Activated CD4-positive, CD25-positive, alpha-beta regulatory T cell treated with anti-CD3 and anti-CD28 coated beads, Interleukin-2, amount 50 U/mL, for 24 hours (primary cell): ENCODE results near the gene LMX1A.

Experiments
- ATAC-seq, 2 donors: fragments of 150-1000 bp; cut with Tn5 transposase; one replicate each; pipeline ENCODE4 v1.10.0; 2021; ENCODE audit warnings: mild to moderate bottlenecking in 1 of 2, moderate library complexity in 1 of 2

LMX1A gene

DNA sequence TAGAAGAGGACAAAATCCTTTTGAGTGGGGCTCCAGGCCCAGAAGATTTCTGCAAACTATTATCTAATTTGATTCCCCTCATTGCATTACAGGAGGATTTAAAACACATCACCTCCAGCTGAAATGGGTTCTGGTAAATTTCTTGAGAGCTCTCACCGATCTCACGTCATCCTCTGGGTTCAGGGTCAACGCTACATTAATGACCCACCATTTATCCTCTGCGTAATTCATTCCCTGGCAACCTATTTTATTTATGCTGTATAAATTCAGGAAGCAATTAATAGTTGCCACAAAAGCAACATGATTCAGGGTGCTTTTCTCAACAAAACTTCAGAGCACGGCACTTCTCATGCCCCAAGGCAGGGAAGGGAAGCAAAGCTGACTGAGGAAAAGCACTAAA lies 38.9 kb downstream of the LMX1A start:
- no peak for ATAC-seq

DNA sequence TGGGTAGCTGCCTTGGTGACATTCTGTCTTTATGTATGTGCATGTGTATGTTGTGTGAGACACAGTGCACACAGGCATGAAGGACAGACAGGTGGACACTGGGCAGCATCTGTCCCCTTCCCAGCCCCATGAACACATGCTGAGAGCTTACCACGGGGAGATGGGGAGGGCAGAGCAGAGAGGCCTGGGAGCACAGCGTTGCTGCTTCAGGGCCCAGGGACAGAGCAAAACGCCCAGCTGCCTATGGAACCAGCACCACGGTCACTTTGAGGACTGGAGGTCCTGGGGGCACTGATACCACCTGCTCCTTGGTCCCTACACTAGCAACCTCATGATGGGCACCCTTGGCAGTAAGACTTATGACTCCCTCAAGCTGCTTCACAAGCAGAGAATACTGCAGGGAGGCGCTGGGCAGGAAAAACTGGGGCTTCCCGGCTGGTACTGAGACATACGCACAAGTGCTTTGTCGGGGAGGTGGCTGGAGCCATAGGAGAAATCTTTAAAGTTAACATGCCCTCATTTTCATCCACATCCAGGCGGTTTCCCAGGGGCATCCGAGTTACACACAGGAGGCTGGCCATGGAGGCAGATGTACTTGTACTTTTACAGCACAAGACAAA lies 40.3 kb downstream of the LMX1A start:
- ATAC-seq: no peak

DNA sequence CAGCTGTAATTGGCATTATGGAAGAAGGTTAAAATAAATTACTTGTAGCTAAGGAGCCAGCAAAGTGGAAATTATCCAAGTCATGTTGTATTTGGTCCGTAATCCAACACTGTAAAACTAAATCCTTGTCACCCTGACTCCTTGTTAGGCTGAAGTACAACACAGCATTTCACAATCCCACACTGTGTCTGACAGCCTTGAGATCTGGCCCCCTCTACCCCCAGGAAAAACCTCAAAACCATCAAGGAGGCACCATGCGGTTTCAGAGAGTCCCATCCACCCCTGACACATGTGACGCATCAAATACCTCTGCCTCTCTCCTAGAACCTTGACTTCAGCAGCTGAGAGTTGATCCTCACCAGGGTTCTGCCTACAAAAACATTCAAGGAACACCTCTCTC lies 41.0 kb downstream of the LMX1A start:
- no peak for ATAC-seq

DNA sequence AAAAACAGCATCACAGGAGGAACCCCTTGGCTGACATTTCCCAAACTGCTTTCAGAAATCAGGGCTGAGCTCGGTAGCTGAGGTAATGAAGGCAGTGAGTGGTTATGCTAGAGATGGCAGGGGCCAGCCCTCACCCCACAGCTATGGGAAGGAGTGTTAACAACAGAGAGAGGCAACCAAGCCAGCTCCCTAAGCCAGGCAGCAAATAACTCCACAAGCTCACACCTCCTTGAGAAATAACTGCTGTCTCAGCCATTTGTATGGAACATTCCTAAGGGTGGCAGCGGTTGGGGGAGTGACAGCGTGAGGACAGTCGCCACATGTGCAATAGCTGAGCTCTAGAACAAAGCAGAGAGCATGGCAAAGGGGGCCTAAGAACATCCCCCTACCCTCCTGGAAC lies 42.6 kb downstream of the LMX1A start:
- ATAC-seq: no peak

DNA sequence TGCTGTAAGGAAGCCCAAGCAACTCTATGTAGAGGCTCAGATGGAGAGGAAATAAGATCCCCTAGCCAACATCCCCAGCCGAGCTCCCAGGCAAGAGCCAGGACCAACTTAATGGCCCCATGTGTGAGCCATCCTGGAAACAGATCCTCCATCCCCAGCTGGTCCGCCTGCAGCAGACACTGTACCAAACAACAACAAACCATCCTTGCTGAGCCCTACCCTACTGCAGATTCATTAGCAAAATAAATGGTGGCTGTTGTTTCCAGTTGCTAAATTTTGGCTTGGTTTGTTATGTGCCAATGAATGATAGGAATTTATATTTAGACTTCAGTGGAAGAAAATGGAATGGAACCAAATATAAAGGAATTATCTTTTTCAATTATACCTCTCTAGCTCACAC lies 43.9 kb downstream of the LMX1A start:
- no peak for ATAC-seq

DNA sequence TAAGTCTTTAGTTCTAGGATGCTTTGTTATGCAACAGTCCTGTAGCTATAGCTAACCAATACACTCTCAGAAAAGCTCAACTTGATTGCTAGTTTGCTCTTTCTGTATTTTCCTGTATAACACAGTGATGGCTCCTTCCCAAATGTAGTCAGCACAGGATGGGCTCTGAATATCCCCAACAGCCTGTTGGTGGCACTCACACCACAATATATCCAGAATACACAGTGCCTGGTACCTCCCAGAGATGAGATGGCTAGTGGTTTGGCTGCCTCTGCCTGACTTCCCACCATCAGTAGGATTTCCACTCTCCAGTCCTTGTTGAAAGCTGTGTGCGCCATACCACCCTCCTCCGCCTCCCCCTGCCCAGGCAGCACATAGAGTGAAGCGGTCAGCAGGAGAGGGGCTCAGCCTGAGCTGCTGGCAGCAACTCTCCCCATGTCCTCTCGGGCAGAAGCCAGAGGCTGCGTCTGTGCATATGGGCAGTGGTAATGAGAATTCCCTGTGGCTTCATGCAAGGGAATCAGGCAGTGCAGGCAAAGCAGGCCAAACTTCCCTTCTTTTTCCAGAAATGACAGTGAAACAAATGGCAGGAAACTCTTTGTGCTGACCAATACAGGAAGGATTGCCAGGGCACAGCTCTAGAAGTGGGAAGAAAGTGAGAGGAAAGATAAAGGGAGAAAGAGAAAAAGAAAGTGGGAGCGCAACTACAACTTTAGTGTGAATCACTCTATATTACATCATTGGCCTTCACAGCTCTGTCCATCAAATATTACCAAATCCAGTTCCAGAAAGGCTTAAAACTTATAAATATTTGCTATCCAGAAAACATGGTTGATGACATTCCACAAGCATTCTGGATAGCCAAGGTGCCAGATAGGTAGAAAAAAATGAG lies 49.7 kb downstream of the LMX1A start:
- ATAC-seq: no peak

DNA sequence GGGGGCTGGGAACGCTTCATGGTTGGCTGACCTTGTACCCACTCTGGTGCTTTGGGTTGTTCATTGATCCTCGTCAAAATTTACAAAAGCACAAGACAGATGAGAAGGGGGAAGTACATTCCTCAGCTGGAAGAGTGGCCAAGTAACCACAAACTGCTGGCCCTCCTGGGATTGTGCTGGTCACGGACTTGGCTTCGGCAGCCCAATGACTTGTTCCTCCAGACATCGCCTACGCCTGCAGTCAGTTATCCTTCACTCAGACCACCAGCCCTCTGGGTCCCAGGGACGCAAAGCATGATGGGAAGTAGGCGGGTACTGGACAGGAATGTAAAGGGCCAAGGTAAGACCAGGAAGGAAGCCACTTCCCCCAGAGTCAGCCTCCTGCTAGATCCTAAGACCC lies 53.1 kb downstream of the LMX1A start:
- no peak for ATAC-seq

DNA sequence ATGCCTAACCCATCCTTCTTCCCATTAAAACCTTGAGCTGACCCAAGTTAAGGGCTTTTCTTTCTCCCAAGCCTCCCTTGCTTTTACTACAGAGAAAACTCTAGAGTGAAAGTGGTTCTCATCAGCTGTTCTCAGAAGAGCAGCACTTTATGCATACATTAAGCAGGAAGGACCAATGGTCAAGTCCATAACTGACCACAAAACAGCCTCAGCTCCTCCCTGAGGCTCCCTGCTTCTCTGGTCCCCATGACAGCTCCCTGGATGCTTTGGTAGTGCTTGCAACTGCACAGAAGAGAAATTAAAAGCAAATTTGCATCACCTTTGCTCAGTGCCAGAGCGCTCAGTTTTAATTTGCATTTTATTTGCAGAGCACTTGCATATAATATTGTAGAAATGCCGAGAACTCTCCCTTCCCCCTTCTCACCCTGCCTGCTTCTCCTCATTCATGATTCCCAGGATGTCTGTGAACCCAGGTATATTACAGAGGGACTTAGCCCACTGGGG lies 56.1 kb downstream of the LMX1A start:
- ATAC-seq: no peak

DNA sequence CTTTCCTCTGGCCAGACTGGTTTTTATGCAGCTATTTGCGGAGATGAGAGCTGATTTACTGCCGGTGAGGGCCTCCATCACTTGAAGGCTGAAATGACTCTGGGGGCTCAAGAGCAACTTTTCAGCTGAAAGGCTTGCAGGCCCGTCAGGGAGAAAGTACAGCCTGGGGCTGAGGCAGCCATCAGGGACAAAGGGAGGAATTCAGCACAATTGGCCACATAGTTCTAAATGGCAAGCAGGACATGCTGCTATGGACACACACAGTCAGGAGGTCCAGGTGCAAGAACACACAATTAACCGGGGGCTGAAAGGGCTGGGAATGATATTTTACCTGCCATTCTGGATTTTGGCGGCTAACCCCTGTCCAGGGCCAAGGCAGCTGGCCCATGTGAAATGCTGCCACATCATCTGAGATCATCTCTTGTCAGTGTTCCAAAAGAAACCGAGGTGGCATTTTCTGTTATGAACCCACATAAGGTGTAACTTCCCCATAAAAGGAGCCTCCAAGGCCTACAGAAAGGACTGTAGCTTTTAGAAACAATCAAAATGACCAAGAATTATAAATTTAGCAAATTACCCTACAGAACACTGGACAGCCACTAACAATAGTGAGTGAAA lies 58.2 kb downstream of the LMX1A start:
- no peak for ATAC-seq

DNA sequence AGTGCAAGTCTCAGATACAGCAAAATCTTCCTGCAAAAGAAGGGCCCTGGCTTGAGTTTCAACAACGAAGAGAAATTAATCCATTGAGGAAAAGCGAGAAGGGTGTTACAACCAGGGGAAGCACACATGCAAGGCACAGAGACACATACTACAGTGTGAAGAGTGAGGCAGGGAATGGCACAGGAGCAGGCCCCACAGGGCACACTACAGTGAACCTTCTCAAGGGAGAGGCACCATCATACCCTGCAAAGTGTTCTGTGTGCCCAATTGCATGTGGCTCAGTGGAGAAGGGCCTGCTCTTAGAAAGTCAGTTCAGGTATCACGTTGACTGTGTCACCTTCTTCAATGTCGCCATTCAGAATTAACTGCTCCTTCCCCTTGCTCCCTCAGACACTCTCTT lies 60.3 kb downstream of the LMX1A start:
- no peak for ATAC-seq

DNA sequence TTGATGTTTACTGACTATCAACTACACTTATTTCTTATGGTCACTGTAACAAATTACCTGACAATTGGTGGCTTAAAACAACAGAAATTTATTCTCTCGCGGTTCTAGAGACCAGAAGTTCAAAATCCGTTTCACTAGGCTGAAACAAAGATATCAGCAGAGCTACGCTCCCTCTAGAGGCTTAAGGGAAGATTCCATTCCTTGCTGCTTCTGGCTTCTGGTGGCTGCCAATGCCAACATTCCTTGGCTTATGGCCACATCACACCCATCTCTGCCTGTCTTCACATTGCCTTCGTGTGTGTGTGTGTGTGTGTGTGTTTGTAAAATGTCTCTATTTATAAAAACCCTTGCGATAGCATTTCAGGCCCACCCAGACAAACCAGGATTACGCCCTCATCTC lies 66.4 kb downstream of the LMX1A start:
- no peak for ATAC-seq

DNA sequence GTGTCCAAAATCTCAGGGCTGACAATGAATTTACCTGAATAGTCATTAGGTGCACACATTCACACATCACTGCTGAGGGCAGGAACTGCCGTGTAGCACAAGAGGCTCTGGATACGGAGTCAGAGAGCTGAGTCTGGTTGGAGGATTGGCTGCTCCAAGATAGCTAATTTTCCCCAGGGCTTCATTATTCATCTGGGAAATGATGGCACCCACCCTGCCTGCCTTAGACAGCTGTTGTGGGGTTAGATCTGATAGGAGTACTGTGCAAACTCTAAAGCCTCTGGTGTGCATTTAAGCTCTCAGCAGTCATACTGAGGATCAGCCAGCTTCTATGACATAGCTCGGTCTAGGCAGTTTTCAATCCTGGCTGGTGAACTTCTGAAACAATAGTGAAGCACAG lies 67.0 kb downstream of the LMX1A start:
- no peak for ATAC-seq

DNA sequence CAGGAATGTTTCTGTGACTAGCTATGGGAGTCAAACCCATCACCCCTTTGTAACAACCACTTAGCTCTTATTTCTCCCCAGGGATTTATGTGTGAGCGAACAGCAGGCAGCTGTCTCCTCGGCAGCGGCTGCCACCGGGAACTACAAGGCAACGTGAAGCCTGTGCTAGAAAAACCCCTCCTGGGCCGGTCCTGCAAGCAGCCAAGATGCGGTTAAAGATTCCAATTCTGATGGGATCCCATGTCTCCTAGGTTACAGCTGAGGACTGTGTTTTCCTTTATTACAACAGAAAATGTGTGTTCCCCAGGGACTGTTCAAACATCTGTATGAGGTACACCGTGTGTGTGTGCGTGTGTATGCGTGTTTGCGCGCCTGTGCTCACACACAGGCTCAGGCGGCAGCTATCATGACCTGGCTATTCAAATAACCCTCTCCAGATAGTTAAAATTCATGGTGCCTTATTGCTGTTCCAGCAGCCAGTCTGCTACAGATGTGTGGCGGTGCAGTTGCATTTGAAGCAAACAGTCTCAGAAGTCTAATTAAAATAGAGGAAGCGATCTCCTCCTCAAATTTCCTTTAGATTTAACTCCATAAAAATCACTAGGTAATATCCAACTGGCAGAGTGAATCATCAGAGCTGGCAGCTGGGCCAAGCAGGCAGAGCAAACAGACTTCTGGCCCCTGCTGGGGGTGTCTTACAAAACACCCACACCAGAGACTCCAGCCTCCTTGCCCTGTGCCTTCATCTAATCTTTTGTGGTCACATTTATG lies 68.0 kb downstream of the LMX1A start:
- ATAC-seq: no peak

DNA sequence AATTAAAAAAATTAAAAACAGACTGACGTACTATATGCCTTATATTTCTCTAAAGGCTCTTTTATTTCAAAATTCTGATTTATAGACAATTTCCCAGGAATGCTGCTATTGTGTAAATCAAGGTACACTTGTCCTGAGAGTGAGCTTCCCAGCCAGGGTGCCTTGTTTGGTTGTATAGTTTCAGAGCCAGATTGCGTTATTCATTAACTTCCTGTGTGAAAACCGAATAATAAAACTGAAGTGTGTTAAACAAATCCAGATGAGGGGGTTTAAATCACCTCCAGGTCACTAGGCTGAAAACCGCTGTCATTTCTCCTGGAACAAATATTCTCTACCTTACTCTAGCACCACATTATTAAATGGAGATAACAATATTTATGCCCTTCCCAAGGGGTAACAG lies 68.7 kb downstream of the LMX1A start:
- ATAC-seq: no peak

DNA sequence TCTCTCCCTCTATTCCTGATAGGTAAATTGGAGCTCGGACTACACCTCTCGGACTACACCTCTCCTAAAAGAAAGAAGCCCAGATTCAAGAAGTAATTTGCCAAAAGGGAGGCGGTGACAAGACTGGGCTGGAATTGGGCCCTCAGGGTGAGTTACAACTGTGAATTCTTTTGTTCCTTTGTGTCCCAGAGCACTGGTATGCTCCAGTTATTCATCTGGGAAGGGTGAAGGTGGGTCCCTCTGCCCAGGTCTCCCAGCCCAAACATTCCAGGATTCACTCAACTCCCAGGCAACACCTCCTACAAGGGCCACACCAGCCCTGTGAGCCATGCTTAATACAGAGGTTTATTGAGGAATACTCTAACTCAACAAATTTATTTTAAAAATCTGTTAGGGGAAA lies 69.2 kb downstream of the LMX1A start:
- no peak for ATAC-seq

DNA sequence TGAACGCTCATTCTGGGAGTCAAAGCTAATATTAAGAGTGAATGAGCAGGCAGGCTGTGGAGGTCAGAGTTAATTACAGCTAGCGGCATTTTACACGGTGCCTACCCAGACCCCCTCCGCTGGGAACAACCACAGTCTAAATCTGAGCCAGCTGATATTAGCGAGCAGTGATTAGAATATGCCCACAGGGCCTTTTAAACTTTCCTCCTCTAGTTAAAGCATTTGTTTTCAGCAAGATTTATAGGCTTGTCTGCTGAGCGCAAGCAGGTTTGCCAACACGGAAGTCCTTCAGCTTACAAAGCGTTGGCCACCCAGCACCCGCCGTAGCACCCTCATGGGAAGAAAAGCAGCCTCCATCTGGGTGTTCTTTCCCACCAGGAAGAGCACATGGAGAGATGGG lies 72.1 kb downstream of the LMX1A start:
- ATAC-seq: no peak

DNA sequence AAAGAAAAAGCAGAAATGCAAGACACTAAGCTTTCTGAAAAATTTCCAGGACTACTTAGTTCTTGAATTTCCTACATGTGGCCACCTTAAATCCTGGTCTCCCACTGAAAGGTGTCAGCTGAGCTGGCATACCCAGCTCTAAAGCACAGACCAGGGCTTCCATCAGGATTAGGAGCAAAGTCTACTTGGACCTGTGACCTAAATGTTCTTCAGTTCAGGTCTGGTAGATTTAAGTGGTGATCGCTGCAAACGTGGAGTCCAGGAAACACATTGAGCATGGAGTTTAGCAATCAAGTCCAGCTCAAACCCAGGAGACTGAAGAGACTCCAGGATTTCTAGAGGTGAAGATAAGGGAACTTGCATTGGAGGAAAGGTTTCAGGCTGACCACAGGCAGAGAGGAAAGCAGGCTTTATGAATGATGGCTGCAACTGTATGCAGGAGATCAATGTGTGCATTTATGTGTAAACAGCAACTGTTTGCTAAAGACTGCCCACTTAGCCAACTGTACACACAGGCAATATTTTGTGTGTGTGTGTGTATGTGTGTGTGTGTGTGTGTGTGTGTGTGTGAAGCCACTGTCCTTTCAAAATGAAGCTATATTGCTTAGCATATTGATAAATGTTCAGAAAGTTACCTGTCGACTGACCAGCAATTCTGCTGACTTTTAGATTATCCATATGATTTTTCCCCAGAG lies 75.2 kb downstream of the LMX1A start:
- no peak for ATAC-seq

DNA sequence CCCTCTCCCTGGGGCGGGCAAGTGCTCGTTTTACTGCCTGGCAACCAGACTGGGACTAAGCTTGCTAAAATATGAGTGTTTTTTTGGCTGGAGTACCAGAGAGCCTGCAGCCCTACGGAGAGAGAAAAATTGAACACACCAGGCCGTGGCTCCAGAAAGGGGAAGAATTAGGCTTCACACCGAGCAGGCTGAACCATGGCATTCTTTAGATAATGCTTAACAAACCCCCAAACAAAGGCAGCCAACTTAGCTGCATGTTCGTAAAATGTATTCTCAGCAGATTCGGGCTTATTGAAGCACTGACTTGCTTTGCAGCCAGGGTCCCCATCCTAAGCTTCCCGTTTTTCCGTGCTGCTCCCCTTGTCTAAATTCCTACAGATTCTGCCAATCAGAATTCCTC lies 76.6 kb downstream of the LMX1A start:
- no peak for ATAC-seq

DNA sequence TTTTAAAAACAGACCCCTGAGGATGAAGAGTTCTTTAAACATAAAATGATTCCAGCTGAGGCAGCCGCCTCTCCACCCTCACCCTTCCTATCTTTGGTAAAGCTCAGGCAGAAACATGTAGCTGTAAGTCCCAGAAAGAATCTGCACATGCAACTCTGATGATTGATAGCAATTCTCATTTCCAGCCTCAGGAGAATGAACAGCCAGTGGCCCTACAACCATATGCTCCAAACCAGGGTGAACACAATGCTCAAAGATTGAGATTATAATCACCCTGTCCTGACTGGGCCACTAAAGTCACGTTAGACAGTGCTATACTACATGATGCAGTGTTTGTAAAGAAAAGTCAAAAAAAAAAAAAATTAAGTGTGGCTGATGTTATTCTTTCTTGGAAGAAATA lies 80.2 kb downstream of the LMX1A start:
- no peak for ATAC-seq

DNA sequence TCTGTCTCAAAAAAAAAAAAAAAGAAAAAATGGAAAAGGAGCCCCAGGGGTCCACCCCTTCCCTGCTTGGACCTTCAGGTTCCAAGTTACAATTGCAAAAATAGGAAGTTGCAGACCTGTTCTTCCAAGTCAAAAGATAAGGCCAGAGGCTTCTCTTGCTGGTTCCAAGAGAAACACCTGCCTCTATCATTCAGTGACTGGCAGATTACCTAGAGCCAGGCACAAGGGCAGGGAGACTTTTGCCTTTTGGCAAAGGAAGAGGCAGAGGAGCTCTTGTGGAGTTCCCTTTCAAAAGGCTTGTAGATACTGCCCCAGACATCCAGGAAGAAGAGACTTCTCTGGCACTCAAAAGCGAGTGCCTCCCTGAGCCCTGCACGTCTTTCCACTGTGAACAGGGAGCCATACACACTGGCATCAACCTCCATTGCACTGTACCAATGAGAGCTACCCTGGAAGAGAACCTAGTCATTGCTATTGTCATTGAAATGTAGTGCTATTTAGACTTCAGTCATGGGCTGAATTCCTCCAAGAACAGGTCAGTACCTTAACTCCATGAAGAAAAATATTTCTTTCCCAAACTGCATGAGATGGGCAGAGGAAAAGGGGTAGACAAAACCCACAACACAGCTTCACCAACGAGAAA lies 91.2 kb downstream of the LMX1A start:
- no peak for ATAC-seq

DNA sequence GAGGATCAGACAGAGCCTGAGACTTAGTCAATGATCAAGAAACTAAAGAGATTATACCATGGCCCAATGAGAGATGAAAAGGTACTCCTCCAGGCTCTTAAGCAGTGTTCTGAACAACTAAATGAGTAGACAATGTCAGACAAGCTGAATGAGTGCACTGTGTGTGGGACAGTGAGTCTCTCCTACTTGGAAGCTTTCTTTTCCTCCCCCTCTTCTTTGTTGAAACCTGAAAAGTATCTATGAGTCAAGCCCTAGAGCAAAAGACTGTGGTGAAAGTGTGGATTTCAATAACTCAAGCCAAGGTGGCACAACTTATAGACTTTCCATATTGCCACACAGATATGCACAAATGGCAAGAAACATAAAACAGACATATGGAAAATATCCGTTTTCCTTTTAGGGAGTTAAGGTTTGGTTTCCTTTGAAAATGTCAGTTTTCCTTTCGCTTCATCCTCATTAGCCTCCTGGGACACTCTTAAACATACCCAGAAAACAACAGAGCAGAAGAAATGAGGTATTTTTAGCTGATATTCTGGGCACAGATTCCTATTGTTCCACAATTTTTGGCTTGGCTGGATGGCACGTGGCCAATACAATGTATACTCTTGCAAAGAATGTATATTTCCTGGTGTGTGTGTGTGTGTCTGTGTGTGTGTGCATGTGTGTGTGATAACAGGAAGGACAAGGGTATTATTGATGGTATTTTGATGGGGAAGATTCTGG lies 96.6 kb downstream of the LMX1A start:
- ATAC-seq: no peak
